ENCODE data around the gene SKA1. TPM values are rescaled to one million over a fixed set of nuclear protein-coding genes. Genes with fewer than 3 reads are reported as not detected.
A peak's percentile ranks its signal among the peaks of the same experiment; 100 is the strongest.

Gene SKA1
- total and polyA plus RNA-seq, 9 of the 15 experiments (the other 6 are each of a cell fraction or from before 2014, with no cell fraction given) = 27.8 to 67.2 (median 41.9) TPM

DNA sequence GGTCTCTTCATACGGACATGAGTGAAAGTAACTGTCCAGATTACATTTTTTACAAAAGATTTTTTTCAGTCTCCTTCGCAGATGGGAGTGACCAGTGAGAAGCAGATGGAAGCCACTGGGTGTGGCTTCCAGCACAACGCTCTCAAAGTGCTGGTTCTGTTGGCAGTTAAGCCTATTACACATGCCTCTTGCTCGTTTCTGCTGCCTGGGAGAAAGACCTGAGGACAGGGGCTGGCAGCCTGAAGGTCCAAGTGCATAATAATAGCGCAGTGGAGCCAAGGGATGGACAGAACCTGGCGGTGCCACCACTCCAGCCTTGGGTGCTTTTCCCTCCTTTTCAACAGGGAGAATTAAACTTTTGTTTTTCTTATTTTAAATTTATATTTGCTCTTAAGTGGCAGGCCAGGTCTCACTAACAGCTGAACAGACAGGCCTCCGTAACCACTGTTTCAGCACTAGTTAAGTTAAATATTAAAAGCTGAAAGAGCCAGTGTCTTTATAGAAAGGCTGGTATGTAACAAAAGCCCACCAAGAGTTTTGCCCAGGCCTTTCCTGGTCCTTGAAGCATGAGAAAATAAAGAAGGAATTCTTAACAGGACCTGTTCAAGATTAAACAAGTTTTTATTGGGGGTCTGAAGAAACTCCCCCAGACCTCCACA, 1.2 kb upstream of the SKA1 start:
- Histone ChIP-seq H2AFZ (ENCODE audit: low read depth, low read length) (peak overlapping the region; percentile 74), H3K79me2 (ENCODE audit: control insufficient read depth, insufficient read depth, low read length) (peaks cover 33% of the 10 kb centered on the region), H3K9ac (ENCODE audit: insufficient read depth in 1 of 2, low read depth in 2 of 2, low read length in 2 of 2) (peak overlapping the region; percentile 76 to 79; a peak in 3 of 4 replicates), H4K20me1 (replicated peaks; ENCODE audit: control insufficient read depth, insufficient read depth, low read length) (no peaks in the 10 kb centered on the region), H3K4me2 (ENCODE audit: insufficient read depth, low read length) (peak overlapping the region; percentile 81), H3K9me1 (ENCODE audit: control insufficient read depth, insufficient read depth, low read length) (no peaks in the 10 kb centered on the region), H3K4me3 (peak overlapping the region; percentile 63), H3K27me3 (ENCODE audit: control insufficient read depth in 2 of 2, insufficient read depth in 2 of 2, low read length in 2 of 2) (no peaks in the 10 kb centered on the region), H3K4me1 (replicated peaks in 1 of 2; ENCODE audit: control insufficient read depth in 2 of 2, insufficient read depth in 2 of 2, low read length in 2 of 2) (peaks cover 9 to 16% of the 10 kb centered on the region in 2 experiments), H3K36me3 (ENCODE audit: control insufficient read depth, insufficient read depth, low read length) (peaks cover 21% of the 10 kb centered on the region), H3K27ac (ENCODE audit: extremely low read depth, low read depth, low read length) (peak overlapping the region; percentile 90), H3K9me3 (replicated peaks; ENCODE audit: control insufficient read depth, insufficient read depth, low read depth, low read length) (peaks cover 3% of the 10 kb centered on the region; the same call in 1 of the 2 replicates)
- FAIRE-seq = peak; percentile 37
- WGBS (ENCODE audit: insufficient coverage, low coverage, missing lambda C conversion rate) = 39% methylated on average over 5 of the region's 7 CpGs
- intact Hi-C loops (cut with micrococcal nuclease) = no loop called here
- DNase-seq (ENCODE audit: extremely low read depth in 1 of 4, low spot score in 3 of 4) = peak in 2 of 4 experiments; percentile 14 to 53
- BruUV-seq (replicated peaks) = no TSS peak
- CTCF ChIA-PET (ENCODE audit: low intra/inter-chr PET ratio) = no interaction called here
- TF ChIP-seq EZH2 (IDR thresholded peaks at IDR 0.05; ENCODE audit: borderline replicate concordance, low read depth, low read length) (no peak), ZC3H4 (CRISPR knock-in tag; IDR thresholded peaks at IDR 0.05; ENCODE audit: borderline replicate concordance) (no peak), CXXC5 (CRISPR knock-in tag; IDR thresholded peaks at IDR 0.05) (peak; percentile 20; the same call in 1 of the 2 replicates)
- peak; percentile 9; the same call in 2 of the 3 replicates for ATAC-seq
- POLR2A ChIA-PET = interaction anchor here (1.5 to 1.7 kb wide), 4 partner anchors 9 to 45 kb away, joined by 3 to 7 read pairs (median 6); no protein-coding TSS in a partner anchor
- in situ Hi-C loops (cut with MboI) = no loop called here

GRCh38 chr18:50374220-50374752, 560 bp upstream of the SKA1 start:
- Histone ChIP-seq H4K20me1 (replicated peaks; ENCODE audit: control insufficient read depth, insufficient read depth, low read length) (no peaks in the 10 kb centered on the region), H3K4me2 (ENCODE audit: insufficient read depth, low read length) (peak overlapping the region; percentile 81), H3K4me3 (peak overlapping the region; percentile 63), H3K9me1 (ENCODE audit: control insufficient read depth, insufficient read depth, low read length) (no peaks in the 10 kb centered on the region), H3K9ac (ENCODE audit: insufficient read depth in 1 of 2, low read depth in 2 of 2, low read length in 2 of 2) (peak overlapping the region; percentile 75 to 79), H3K36me3 (ENCODE audit: control insufficient read depth, insufficient read depth, low read length) (peaks cover 26% of the 10 kb centered on the region), H3K9me3 (replicated peaks; ENCODE audit: control insufficient read depth, insufficient read depth, low read depth, low read length) (peaks cover 3% of the 10 kb centered on the region; the same call in 1 of the 2 replicates), H2AFZ (ENCODE audit: low read depth, low read length) (peak overlapping the region; percentile 74), H3K4me1 (replicated peaks in 1 of 2; ENCODE audit: control insufficient read depth in 2 of 2, insufficient read depth in 2 of 2, low read length in 2 of 2) (peaks cover 9 to 16% of the 10 kb centered on the region in 2 experiments), H3K27me3 (ENCODE audit: control insufficient read depth in 2 of 2, insufficient read depth in 2 of 2, low read length in 2 of 2) (no peaks in the 10 kb centered on the region), H3K27ac (ENCODE audit: extremely low read depth, low read depth, low read length) (peak overlapping the region; percentile 90), H3K79me2 (ENCODE audit: control insufficient read depth, insufficient read depth, low read length) (peaks cover 36% of the 10 kb centered on the region)
- peak; percentile 29 for FAIRE-seq
- in situ Hi-C loops (cut with MboI) = no loop called here
- intact Hi-C loops (cut with micrococcal nuclease) = no loop called here
- CTCF ChIA-PET (ENCODE audit: low intra/inter-chr PET ratio) = no interaction called here
- WGBS (ENCODE audit: insufficient coverage, low coverage, missing lambda C conversion rate) = 8% methylated on average over 8 of the region's 8 CpGs
- ATAC-seq = no peak; the same call in 2 of the 3 replicates
- BruUV-seq (replicated peaks) = TSS peak; percentile 96
- no peak for DNase-seq (ENCODE audit: extremely low read depth in 1 of 4, low spot score in 3 of 4)
- POLR2A ChIA-PET = interaction anchor here (0.6 to 1.7 kb wide), 12 partner anchors 9 to 885 kb away, joined by 3 to 8 read pairs (median 5); partner anchors contain the start of gene MBD1
- peak; percentile 34; the same call in 1 of the 2 replicates for TF ChIP-seq DPF2 (IDR thresholded peaks at IDR 0.05)
- TF ChIP-seq ZKSCAN1 (IDR thresholded peaks at IDR 0.05; ENCODE audit: low read depth, low read length) = no peak
- TF ChIP-seq, protein P1, sequence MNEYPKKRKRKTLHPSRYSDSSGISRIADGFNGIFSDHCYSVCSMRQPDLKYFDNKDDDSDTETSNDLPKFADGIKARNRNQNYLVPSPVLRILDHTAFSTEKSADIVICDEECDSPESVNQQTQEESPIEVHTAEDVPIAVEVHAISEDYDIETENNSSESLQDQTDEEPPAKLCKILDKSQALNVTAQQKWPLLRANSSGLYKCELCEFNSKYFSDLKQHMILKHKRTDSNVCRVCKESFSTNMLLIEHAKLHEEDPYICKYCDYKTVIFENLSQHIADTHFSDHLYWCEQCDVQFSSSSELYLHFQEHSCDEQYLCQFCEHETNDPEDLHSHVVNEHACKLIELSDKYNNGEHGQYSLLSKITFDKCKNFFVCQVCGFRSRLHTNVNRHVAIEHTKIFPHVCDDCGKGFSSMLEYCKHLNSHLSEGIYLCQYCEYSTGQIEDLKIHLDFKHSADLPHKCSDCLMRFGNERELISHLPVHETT (CRISPR knock-in tag; conservative IDR thresholded peaks at IDR 0.05 in 1 of 2, IDR thresholded peaks at IDR 0.05 in 1 of 2) = no peak
- peak; percentile 21 for TF ChIP-seq MEIS2 (IDR thresholded peaks at IDR 0.05; ENCODE audit: partially characterized antibody)
- TF ChIP-seq CC2D1A (IDR thresholded peaks at IDR 0.05) = no peak
- TF ChIP-seq CBFA2T3 (IDR thresholded peaks at IDR 0.05) = 0 out of 2 replicates have a peak, but pooled peaks have one; percentile 33
- TF ChIP-seq ZNF239 (CRISPR knock-in tag; IDR thresholded peaks at IDR 0.05) = no peak
- TF ChIP-seq, protein P2, sequence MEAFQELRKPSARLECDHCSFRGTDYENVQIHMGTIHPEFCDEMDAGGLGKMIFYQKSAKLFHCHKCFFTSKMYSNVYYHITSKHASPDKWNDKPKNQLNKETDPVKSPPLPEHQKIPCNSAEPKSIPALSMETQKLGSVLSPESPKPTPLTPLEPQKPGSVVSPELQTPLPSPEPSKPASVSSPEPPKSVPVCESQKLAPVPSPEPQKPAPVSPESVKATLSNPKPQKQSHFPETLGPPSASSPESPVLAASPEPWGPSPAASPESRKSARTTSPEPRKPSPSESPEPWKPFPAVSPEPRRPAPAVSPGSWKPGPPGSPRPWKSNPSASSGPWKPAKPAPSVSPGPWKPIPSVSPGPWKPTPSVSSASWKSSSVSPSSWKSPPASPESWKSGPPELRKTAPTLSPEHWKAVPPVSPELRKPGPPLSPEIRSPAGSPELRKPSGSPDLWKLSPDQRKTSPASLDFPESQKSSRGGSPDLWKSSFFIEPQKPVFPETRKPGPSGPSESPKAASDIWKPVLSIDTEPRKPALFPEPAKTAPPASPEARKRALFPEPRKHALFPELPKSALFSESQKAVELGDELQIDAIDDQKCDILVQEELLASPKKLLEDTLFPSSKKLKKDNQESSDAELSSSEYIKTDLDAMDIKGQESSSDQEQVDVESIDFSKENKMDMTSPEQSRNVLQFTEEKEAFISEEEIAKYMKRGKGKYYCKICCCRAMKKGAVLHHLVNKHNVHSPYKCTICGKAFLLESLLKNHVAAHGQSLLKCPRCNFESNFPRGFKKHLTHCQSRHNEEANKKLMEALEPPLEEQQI (IDR thresholded peaks at IDR 0.05) = no peak
